Measurements from ENCODE around the gene KLRK1. TPM values are rescaled to one million over a fixed set of nuclear protein-coding genes. Genes with fewer than 3 reads are reported as not detected.
"Not testable (repeated sequence)": the region's sequence is repeated elsewhere in the genome, so short reads cannot be mapped to it uniquely, and the experiment has no call there.

The KLRK1 gene
- total RNA-seq, 2 donors from 2014 or later = 0.28 to 0.59 TPM

GRCh38 chr12:10374624-10375018, 15.2 kb downstream of the KLRK1 start:
- Histone ChIP-seq H3K27me3 (no peaks in the 10 kb centered on the region), H3K4me3 (no peak overlapping the region), H3K4me1 (no peaks in the 10 kb centered on the region), H3K9me3 (no peaks in the 10 kb centered on the region), H3K27ac (no peak overlapping the region), H3K36me3 (no peaks in the 10 kb centered on the region)
- no peak for TF ChIP-seq CTCF (IDR thresholded peaks at IDR 0.05)
- no peak for DNase-seq (ENCODE audit: low spot score)

GRCh38 chr12:10372559-10372958, 17.3 kb downstream of the KLRK1 start:
- Histone ChIP-seq H3K9me3 (no peaks in the 10 kb centered on the region), H3K27ac (no peak overlapping the region), H3K36me3 (no peaks in the 10 kb centered on the region), H3K27me3 (no peaks in the 10 kb centered on the region), H3K4me3 (no peak overlapping the region), H3K4me1 (no peaks in the 10 kb centered on the region)
- TF ChIP-seq CTCF (IDR thresholded peaks at IDR 0.05) = no peak
- no peak for DNase-seq (ENCODE audit: low spot score)

- H3K4me1 ChIP-seq; H3K27ac ChIP-seq; H3K9me3 ChIP-seq; H3K36me3 ChIP-seq; H3K27me3 ChIP-seq; DNase-seq (ENCODE audit: low spot score); H3K4me3 ChIP-seq: not testable (repeated sequence)
Observed at GRCh38 chr12:10371893-10372535, 17.8 kb downstream of the KLRK1 start.

- H3K4me1 ChIP-seq = peaks cover 0 to 12% of the 10 kb centered on the region in 2 donors
- H3K36me3 ChIP-seq = no peaks in the 10 kb centered on the region
- H3K9me3 ChIP-seq = no peaks in the 10 kb centered on the region
- no peak overlapping the region for H3K27ac ChIP-seq
- H3K27me3 ChIP-seq = no peaks in the 10 kb centered on the region
- H3K4me3 ChIP-seq = no peak overlapping the region
- DNase-seq (ENCODE audit: low spot score) = no peak
- no peak for TF ChIP-seq CTCF (IDR thresholded peaks at IDR 0.05)
Observed at GRCh38 chr12:10369557-10370415, 20.1 kb downstream of the KLRK1 start.

- Histone ChIP-seq H3K9me3 (no peaks in the 10 kb centered on the region), H3K27ac (peak overlapping the region; percentile 38 to 61), H3K4me1 (peaks cover 0 to 12% of the 10 kb centered on the region in 2 donors), H3K4me3 (peak overlapping the region in 1 of 2 donors; percentile 4), H3K27me3 (no peaks in the 10 kb centered on the region), H3K36me3 (no peaks in the 10 kb centered on the region)
- TF ChIP-seq CTCF (IDR thresholded peaks at IDR 0.05) = no peak
- DNase-seq (ENCODE audit: low spot score) = no peak
Observed at GRCh38 chr12:10368206-10369171, 21.4 kb downstream of the KLRK1 start.

GRCh38 chr12:10367714-10368113, 22.1 kb downstream of the KLRK1 start:
- H3K27me3 ChIP-seq; H3K4me3 ChIP-seq; H3K27ac ChIP-seq; H3K36me3 ChIP-seq; H3K9me3 ChIP-seq; DNase-seq (ENCODE audit: low spot score): not testable (repeated sequence)
- peaks cover 0 to 12% of the 10 kb centered on the region in 2 donors for H3K4me1 ChIP-seq
